HG02610 (cell line): ENCODE results near the gene CFP.
"Not testable (repeated sequence)": the region's sequence is repeated elsewhere in the genome, so short reads cannot be mapped to it uniquely, and the experiment has no call there.

Experiments
- ATAC-seq: cut with Tn5 transposase; IDR thresholded peaks from one replicate; pipeline ENCODE4 v1.9.1; 2021; ENCODE audit warnings: mild to moderate bottlenecking, moderate library complexity; ENCODE audit not compliant: unreplicated experiment

CFP gene

GRCh38 chrX:47629419-47630200, at the start of gene CFP:
CFP (minus strand) TSS chrX:47629930; CDS start chrX:47629844, 86 bp downstream.
- no peak for ATAC-seq

DNA sequence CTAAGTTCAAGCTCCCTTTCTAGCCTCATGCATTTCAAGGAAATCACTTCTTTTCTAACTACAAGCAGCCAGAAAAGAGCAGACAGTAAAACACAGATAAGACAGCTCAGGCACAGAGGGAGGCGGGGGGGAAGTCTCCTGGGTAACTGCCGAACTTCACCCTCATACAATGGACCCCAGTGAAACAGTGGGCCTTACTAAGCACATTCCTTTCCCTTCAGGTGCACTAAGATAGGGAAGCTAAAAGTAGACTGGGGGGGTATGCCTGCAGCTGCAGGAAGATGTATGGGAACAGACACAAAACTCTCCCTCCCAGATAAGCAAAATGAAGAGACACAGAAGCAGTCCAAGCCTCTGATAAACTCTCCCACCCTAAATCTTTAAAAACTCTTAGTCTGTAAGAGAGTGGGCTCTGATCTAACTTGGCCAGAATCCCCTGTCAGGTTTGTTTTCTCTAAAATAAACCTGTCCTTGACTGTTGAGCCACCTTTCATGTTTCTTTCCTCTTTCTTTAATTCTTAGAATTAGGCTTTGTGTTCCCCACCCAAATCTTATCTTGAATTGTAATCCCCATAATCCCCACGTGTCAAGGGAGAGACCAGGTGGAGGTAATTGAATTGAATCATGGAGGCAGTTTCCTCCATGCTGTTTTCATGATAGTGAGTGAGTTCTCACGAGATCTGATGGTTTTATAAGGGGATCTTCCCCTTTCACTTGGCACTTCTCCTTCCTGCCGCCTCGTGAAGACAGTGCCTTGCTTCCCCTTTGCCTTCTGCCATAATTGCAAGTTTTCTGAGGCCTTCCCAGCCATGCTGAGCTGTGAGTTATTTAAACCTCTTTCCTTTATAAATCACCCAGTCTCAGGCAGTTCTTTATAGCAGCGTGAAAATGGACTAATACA, 46.5 kb upstream of the CFP start:
- ATAC-seq = not testable (repeated sequence)

DNA sequence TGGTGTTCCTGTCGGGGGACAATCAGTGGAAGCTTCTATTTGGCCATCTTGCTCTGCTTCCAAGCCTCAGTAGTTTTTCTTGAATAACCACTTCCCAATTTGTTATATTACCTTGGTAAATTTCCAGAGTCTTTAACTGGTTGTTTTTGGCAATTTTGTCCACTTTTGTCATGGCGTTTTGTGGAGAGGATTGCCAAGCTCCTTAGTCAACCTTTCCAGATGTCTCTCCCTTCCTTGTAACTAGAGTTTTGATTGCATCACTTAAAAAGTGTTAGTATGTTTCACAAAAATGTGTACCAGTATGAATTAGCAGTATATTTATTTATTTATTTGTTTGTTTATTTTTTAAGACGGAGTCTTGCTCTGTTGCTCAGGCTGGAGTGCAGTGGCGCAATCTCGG, 45.0 kb upstream of the CFP start:
- no peak for ATAC-seq

DNA sequence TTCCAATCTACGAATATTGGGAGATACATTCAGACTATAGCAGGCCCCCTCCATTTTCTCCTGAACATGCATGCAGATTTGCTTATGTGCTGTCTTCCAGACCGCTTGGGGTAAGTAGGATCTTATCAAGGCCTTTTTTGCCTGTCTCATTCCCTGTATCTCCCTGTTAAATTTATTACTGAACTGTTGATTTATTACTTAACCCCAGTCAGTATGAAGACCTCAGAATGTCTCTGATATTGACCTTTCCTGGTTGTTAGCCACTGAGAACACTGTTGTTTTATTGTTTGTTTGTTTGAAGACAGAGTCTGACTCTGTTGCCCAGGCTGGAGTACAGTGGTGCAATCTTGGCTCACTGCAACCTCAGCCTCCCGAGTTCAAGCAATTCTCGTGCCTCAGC, 36.1 kb upstream of the CFP start:
- ATAC-seq = not testable (repeated sequence)

DNA sequence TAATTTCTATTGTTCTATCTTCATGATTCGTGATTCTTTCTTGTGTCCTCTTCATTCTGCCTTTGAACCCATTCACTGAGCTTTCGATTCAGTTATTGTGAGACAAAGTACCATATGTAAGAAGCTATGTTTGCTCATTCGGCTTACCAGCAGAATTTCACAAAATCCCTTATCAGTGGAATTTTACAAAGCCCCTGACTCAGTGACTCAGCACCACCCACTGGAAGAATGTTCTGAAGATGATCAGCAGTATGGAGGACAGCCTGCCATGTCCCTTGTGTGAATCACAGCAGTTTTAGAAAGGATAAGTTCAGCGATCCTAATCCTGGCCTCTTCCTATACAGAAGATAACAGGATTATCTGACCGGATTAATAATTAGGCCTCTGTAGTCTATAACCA, 35.0 kb upstream of the CFP start:
- no peak for ATAC-seq

DNA sequence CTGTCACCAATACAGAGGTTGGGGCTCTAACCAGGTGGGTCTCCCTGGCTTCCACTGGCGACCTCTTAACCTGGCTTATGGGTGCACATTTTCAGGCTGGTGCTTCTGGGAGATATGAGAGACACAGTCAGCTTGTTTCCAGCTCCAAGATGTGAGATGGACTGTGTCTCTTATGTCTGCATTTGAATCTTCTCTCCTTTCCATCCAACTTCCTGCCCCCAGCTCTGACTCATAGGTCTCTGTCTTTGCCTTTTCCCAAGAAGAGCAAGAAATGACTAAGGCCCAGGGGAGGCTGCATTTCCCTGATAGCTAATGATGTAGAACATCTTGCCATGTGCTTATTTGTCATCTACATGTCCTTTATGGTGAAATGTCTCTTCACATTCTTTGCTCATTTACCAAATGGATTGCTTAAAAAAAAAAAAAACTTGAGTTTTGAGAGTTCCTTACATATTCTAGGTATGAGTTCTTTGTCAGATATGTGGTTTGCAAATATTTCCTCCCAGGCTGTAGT, 32.5 kb upstream of the CFP start:
- ATAC-seq = no peak

GRCh38 chrX:47661539-47661938, 31.8 kb upstream of the CFP start:
- ATAC-seq = no peak

GRCh38 chrX:47659421-47659726, 29.6 kb upstream of the CFP start:
- ATAC-seq = no peak

DNA sequence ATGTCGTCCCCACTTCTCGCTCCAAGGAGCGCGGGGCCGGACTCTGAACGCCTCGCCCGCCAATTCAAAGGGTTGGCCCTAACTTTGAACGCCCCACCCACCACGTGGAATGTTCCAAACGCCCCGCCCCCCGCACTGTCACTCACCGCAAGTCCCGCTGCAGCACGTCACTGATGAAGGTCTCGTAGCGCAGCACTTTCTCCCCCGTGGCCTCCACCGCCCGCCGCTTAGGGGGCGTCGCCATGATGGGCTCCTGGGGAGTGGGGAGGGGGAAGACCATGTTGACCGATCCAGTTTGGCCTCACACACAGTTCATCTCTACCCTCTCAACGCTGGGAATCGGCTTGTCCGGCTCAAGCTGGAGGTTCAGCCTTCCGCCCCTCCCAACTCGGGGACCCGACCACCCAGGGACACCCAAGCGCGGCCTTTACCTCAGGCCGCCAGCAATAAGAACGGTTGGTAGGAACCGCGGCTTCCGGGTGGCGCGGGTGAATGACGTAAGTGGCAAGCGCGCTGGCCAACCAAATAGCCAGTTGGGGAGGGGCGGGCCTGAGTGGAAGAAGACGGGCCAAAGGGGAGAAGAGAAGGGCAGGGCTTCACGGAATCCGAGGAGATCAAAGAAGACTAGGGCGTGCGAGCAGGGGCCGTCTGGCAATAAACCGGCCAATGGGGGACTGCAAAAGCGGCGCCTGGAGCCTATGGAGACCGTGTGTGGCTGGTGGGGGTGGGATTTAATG, 29.1 kb upstream of the CFP start, which contains the start of gene UXT:
UXT (minus strand) TSS at position 497 of the 737 bp plus-strand sequence; CDS start at position 244, 253 bp downstream.
- peak; percentile 82 for ATAC-seq

GRCh38 chrX:47658301-47658683, 28.6 kb upstream of the CFP start:
- ATAC-seq = no peak

DNA sequence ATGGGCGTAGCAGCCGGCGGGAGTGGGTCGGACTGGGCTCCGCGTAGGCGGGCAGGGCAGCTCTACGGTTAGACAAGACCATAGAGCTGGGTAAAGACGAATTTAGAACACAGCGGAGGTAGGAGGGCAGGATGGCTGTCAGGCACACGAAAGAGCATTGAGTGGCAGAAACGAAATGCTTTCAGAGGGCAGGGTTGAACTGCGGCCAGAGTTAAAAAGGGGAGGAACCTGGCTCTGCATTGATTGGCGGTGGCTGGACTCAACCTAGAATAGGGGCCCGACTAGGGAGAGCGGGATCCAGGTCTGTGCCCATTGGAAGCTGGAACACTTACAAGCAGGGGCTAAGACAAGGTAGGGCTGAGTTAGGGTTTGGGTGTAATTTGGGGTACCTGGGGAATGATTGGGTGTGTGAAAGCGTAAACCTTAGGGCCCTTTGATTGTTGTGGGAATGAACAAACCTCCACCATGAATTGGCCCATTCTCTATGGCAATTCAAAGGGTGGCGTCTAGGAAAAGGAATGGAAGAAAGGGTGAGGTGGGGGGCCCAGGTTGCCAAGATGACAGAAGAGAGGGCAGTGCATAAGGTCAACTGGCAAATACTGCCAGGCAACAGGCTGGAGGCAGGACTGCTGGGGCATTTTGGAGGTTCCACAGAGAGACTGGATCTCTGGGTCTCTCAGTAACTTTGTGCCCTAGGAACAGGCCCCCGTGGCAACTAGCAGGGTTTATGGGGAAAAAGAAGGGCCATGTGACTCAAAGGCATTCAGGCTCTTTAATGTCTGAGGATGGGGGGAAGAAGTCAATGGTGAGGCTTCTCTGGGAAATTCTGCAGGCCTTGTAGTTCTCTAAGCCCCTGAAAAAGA, 21.5 kb upstream of the CFP start:
- ATAC-seq = no peak

DNA sequence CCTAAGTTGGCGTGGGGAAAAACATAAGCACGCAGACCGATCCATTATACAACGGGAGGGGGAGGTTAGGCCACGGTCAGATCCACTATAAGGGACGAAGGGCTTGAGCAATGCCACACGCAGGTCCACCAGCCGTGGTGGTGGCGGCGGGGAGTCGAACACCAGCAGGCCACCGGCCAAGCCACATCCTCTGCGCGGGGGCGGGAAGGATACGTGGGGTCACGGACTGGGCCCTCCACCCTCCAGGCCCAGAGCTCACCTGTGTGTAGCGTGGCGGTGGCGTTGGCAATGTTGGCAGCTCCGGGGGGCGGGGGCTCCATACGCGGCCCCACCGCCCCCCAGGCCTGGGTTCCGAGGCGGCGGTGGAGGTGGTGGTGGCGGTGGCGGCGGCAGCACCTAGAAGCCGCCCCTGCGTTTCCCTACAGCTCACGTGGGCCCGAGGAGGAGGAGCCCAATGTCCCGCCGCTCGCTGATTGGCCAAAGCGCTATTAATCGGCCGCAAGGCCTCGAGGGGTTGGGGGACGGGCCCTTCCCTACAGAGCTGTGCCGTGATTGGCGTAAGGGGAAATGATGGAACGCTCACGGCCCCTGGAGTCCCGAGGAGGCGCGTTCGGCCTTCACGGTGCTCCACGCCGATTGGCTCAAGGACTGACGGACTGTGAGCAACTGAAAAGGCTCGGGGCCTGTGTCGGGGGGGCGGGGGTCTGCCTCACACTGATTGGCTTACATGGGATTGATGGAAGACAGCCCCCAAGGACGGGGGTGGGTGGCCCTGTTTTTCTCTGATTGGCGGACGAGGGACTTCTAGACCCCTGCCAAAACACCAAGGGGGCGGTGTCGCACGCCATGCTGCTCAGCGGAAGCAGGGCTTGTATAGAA, 20.7 kb upstream of the CFP start, which contains the start of gene ELK1:
ELK1 (minus strand) TSS at position 400 of the 879 bp plus-strand sequence. CDS start 9,122 bp downstream, outside the sequence.
- peak; percentile 93 for ATAC-seq

DNA sequence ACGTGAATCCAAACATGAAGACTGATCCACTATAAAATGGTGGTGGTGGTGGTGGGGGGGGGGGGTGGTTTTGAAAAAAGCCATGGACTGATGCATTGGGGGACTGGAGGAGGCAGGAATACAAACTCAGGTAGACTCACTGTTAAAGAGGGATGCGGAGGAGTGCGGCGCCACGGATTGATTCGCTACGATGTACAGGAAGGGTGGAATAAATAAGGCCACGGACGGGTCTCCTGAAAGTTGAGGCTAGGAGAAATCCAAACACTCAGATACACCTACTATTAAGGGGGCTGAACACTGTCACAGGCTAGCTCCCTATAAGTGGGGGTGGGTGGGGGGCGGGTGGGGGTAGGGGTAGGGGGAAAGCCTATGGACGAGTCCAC, 20.0 kb upstream of the CFP start:
- no peak for ATAC-seq

DNA sequence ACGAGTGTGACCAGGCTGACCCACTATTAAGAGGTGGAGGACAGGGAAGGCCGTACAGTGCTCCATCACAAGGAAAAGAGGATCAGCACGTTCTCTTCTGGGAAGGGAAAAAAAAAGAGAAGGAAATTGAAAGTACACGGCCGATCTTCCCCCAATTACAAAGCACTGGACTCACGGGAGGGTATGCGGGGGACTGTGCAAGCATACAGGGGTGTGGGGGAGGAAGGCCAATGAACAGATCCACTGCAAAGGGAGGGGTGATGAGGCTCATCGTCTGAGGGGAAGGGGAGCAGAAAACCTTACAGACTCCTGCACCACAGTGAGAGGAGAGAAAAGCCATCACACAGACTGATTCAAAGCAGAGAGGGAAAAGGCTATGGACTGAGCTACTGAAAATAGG, 19.5 kb upstream of the CFP start:
- no peak for ATAC-seq

GRCh38 chrX:47648376-47648775, 18.6 kb upstream of the CFP start:
- ATAC-seq = no peak

- no peak for ATAC-seq
Observed at GRCh38 chrX:47646636-47647035, 16.9 kb upstream of the CFP start.

DNA sequence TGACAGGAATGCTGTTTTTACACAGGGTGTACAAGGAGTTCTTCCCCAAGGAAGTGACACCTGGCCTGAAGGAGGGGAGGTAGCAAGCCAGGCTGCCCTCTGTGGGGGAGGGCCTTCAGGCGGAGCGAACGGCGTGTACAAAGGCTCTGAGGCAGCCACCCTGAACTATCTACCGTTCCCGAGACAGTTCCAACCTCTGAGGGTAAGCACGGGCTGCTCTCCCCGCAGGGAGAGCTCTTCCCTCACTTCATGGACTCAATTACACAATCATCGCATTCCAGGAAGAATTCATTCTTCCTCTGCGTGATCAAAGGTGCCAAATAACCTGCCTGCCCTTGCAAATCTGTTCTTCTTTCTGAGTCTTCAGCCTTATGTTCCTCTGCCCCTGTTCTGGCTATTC, 15.8 kb upstream of the CFP start:
- no peak for ATAC-seq

DNA sequence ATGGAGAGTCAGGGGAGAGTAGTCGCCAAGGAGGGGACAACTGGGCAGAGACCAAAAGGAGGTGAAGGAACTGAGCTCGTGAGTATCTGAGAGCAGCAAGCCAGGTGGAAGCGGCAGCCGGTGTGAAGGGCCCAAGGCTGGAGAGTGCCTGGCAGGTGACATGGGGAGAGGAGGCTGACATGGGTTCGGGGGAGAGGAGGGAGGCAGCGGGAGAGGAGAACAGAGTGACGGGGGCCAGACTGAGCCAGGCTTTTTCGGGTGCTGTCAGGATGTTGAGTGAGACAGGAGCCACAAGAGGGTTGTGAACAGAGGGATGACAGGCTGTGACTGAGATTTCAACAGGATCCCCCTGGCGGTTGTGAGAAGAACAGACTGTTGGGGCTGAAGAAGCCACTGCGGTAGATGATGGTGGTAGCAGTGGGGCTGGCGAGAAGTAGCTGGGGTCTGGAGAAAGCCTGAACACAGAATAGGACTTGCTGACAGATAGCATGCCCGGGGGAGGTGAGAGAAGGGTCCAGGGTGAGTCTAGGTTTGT, 14.9 kb upstream of the CFP start:
- no peak for ATAC-seq

DNA sequence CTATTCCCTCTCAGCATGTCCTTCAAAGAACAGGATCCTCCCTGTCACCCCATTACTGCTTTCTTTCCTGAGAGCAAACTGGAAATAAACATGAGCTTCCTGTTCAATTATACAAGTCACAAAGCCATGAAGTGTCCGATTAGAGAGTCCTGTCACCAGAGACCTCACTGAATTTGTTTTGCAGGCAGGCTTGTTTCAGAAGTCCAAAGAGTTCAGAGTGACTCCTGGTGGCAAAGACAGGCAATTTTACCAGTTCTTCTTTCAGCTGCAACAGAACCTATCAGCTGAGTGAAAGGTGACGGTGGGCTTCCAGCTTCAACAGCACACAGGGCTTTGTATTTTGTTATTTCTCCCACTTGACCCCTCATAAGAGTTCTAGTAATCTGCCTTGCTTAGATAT, 14.2 kb upstream of the CFP start:
- no peak for ATAC-seq
